Right ventricle myocardium inferior (tissue), 1 donor: Measurements from ENCODE around the gene ASB16. TPM values are rescaled to one million over a fixed set of nuclear protein-coding genes. Genes with fewer than 3 reads are reported as not detected.
"Not testable (repeated sequence)": the region's sequence is repeated elsewhere in the genome, so short reads cannot be mapped to it uniquely, and the experiment has no call there.

Source experiments
- ATAC-seq: fragments of 200-7000 bp; cut with Tn5 transposase; one replicate; pipeline ENCODE4 v1.9.1; 2020; ENCODE audit warnings: mild to moderate bottlenecking, moderate library complexity
- DNase-seq: peaks from one replicate; pipeline ENCODE4 v3.0.0; 2021; ENCODE audit errors: missing footprints
- intact Hi-C: fragments of 100-400 bp; cut with DNase I; formaldehyde crosslinking; loops from one replicate; pipeline ENCODE4 v1.11.0; 2022
- long read RNA-seq: library from polyadenylated mRNA; unstranded; transcript quantifications from one replicate; pipeline ENCODE4 v2.0.0, GENCODE V29; 2021
- total RNA-seq: library from RNA; stranded (reverse); fragmentation: NEBNext Ultra II Directional; extraction: Animal tissue kit (Norgen Biotek cat#: 25700); gene quantifications from one replicate; pipeline ENCODE4 v1.2.1, GENCODE V29; 2021
- donor health status: DM: no; HTN: yes; CAD: no; lungs with severe emphysema.

ASB16 gene
- total RNA-seq: 14.5 TPM
- long read RNA-seq, partial matches to known transcripts: 0 of 4 reads
- long read RNA-seq, other reads (novel, unspliced or antisense): 1 of 4 reads

- no peak for DNase-seq
- intact Hi-C loops: loop anchor here (10.0 kb wide), 1 partner anchor 46 kb away; the partner anchor contains the start of gene HDAC5
These were observed at the start of gene ASB16 for GRCh38 chr17:44170499-44171201. TSS of gene ASB16 (plus strand) at chr17:44170704. CDS start at chr17:44170790, 86 bp downstream.

GRCh38 chr17:44120851-44121605 lies 49.5 kb upstream of the ASB16 start:
- DNase-seq (no peak), ATAC-seq (no peak)
- intact Hi-C loops: loop anchor here (5.0 to 10.0 kb wide), 2 partner anchors 54 to 109 kb away; partner anchors contain the start of genes ASB16 and TMEM101

More at GRCh38 chr17:44170499-44171201, at the start of gene ASB16:
- peak; percentile 78 for ATAC-seq

GRCh38 chr17:44121997-44122815 lies 48.3 kb upstream of the ASB16 start:
- ATAC-seq (no peak), DNase-seq (no peak)
- intact Hi-C loops: loop anchor here (2.0 to 10.0 kb wide), 3 partner anchors 51 to 110 kb away; partner anchors contain the start of genes ASB16, G6PC3 and TMEM101

DNA sequence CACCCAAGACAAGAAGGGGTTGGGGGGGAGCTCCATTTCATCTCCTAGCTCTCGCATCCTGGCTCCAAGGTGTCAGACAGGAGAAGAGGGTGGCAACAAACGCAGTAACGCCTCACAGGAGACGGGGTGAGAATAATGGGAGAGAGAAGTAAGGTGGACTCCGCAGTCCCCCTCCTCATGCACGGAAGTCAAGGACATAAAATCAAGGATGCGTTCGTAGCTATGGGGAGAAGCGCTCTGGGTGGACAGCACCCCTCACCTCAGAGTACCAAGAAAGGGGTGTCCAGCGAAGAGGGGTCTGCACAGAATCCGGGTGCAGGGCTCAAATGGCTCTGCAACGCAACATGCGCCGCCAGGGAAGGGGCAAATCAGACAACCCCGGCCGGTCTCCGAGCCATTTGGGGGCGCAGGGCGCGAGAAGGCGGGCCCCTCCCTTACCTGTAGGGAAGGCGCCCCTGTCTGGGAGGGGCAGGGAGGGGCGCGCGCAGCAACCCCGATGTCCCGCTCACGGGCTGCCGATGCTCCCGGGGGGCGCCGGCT lies 47.6 kb upstream of the ASB16 start:
- intact Hi-C loops: loop anchor here (2.0 to 10.0 kb wide), 3 partner anchors 52 to 111 kb away; partner anchors contain the start of genes ASB16, G6PC3 and TMEM101
- ATAC-seq (no peak), DNase-seq (no peak)

DNA sequence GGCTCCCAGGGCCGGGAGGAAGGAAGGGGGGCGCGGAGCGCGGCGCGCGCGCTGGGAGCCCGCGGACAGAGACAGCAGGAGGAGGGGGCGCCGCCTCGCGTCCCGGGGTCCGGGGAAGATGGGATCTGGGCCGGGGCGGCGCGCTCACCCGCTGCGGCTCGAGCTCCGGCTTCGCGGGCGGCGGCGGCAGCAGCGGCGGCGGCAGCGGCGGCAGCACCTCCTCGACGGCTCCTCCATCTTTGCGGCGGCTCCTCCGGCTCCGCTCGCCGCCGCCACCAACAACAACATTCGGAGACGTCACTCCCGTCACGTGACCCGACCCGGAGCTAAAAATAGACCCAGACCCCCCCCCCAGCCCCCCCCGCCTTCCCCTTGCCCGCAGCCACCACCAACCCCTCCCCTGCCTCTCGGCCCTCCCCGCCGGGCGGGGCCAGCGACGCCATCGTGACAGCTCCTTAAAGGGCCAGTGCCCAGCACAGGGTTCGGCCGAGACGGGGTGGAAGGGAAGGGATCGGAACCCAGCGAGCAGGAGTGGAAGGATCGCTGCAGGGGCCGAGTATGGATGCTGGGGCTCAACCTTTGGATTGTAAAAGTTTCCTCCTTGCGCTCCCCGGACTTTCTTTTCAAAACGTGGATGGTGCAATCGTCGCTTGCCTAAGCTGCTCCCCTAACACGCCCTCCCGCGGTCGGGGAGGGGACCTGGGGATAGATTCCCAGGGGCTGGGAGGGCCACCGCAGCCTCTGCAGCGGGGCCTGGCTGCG lies 47.0 kb upstream of the ASB16 start, which contains the start of gene HDAC5:
Gene HDAC5 (minus strand): TSS at position 286 of the 762 bp plus-strand sequence. CDS start 6,126 bp downstream, outside the sequence.
- peak; percentile 99 for DNase-seq
- intact Hi-C loops: loop anchor here (2.0 to 10.0 kb wide), 3 partner anchors 51 to 111 kb away; partner anchors contain the start of genes ASB16, G6PC3 and TMEM101

GRCh38 chr17:44124118-44124438 lies 46.4 kb upstream of the ASB16 start:
- ATAC-seq: no peak
- intact Hi-C loops: loop anchor here (5.0 to 10.0 kb wide), 2 partner anchors 51 to 112 kb away; partner anchors contain the start of genes ASB16 and TMEM101
- DNase-seq: no peak

More for the DNA sequence above, 47.0 kb upstream of the ASB16 start, which contains the start of gene HDAC5:
- ATAC-seq: peak; percentile 97

DNA sequence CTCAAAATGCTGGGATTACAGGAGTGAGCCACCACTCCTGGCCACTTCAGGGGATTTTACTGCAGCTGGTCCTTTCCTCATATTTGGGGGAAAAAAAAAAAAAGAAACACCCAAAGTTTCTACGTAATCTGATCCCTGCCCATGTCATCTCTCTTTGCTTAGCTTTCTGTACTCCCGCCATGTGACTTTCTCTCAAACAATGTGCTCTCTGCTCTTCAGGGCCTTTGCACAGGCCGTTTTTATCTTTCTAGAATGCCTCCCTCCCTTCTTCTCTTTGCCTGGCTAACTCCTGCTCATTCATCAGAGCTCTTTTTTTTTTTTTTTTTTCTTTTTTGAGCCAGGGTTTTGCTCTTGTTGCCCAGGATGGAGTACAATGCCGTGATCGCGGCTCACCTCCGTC lies 42.1 kb upstream of the ASB16 start:
- DNase-seq (no peak), ATAC-seq (no peak)
- intact Hi-C loops: loop anchor here (10.0 kb wide), 1 partner anchor 46 kb away; the partner anchor contains the start of gene ASB16

- DNase-seq (no peak), ATAC-seq (no peak)
- intact Hi-C loops: no loop called here
These were observed 39.7 kb upstream of the ASB16 start for GRCh38 chr17:44130693-44131349.

GRCh38 chr17:44131372-44131771 lies 39.1 kb upstream of the ASB16 start:
- intact Hi-C loops, ATAC-seq: not testable (repeated sequence)
- peak; percentile 4 for DNase-seq

DNA sequence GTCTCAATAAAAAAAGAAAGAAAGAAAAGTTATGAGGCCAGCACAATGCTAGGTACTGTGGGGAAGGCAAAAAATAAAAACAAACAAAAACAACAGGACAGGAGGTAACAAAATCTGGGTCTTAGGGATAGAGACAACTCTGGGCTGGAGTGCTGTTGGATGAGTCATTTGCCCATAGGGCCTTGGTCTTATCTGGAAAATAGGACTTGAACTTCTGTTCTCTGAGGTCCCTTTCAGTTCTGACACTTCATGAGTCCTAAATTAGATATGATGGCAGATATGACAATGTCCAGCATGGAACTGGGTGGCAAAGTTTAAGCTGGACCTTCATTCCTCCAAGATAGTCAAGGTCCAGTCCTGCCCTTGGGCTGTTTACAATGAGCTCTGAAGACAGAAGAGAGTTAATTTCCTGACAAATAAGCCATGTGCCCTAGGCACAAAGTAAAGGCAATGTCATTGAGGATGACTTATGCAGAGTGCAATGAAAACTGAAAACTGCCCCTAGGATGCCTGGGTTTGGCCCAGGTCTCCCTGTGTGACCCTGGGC lies 38.2 kb upstream of the ASB16 start:
- no peak for ATAC-seq
- DNase-seq: no peak
- intact Hi-C loops: no loop called here

- ATAC-seq: no peak
- DNase-seq: peak; percentile 22
- intact Hi-C loops: no loop called here
These were observed 36.5 kb upstream of the ASB16 start for GRCh38 chr17:44133918-44134476.

- no peak for ATAC-seq
- peak; percentile 33 for DNase-seq
- intact Hi-C loops: no loop called here
These were observed 35.5 kb upstream of the ASB16 start for GRCh38 chr17:44134752-44135568.

GRCh38 chr17:44137891-44138709 lies 32.4 kb upstream of the ASB16 start:
- ATAC-seq (peak; percentile 80), DNase-seq (peak; percentile 81)
- intact Hi-C loops: no loop called here

GRCh38 chr17:44143921-44144320 lies 26.6 kb upstream of the ASB16 start:
- ATAC-seq, intact Hi-C loops, DNase-seq: not testable (repeated sequence)
